Calu3 (cell line): Measurements from ENCODE around the gene OR4D9. TPM values are rescaled to one million over a fixed set of nuclear protein-coding genes. Genes with fewer than 3 reads are reported as not detected.
"Not testable (repeated sequence)": the region's sequence is repeated elsewhere in the genome, so short reads cannot be mapped to it uniquely, and the experiment has no call there.

ENCODE experiments used
- BruUV-seq: library from RNA; stranded (reverse); fragments of 400-500 nt; replicated peaks from 2 replicates; lab custom pipeline; 2021; lab: Mats Ljungman, UMichigan
- CTCF ChIA-PET: fragments of 300-600 bp; sonication (Branson Sonifier 250); formaldehyde crosslinking; loops from one replicate; lab custom pipeline; 2022; ENCODE audit warnings: antibody characterized with exemption; lab: Charles Lee
- DNase-seq: peaks from one replicate; pipeline ENCODE4 v3.0.0; 2022
- H3K27ac Mint-ChIP-seq: one replicate; pipeline ENCODE4 v1.8.0; 2022; ENCODE audit warnings: mixed read lengths; ENCODE audit not compliant: unreplicated experiment
- H3K27me3 Mint-ChIP-seq: one replicate; pipeline ENCODE4 v1.8.0; 2022; ENCODE audit warnings: mixed read lengths; ENCODE audit not compliant: unreplicated experiment
- H3K36me3 Mint-ChIP-seq: one replicate; pipeline ENCODE4 v1.8.0; 2022; ENCODE audit warnings: mild to moderate bottlenecking, moderate library complexity, mixed read lengths; ENCODE audit not compliant: insufficient read depth, unreplicated experiment
- H3K4me1 Mint-ChIP-seq: one replicate; pipeline ENCODE4 v1.8.0; 2022; ENCODE audit warnings: mild to moderate bottlenecking, low read depth, mixed read lengths; ENCODE audit not compliant: unreplicated experiment
- H3K4me3 Mint-ChIP-seq: one replicate; pipeline ENCODE4 v1.8.0; 2022; ENCODE audit warnings: mild to moderate bottlenecking, low read depth, moderate library complexity, mixed read lengths; ENCODE audit not compliant: unreplicated experiment
- H3K9me3 Mint-ChIP-seq: one replicate; pipeline ENCODE4 v1.8.0; 2022; ENCODE audit warnings: low read depth, mixed read lengths; ENCODE audit not compliant: unreplicated experiment
- intact Hi-C: fragments of 100-400 bp; cut with micrococcal nuclease; formaldehyde crosslinking; loops from one replicate; pipeline ENCODE4 v1.10.0; 2022; ENCODE audit not compliant: unreplicated experiment
- total RNA-seq: library from RNA; stranded (reverse); gene quantifications from 2 replicates; pipeline ENCODE4 v1.2.3, GENCODE V29; 2022
- TF ChIP-seq, protein P1 (sequence below): fragments of 200-600 bp; IDR thresholded peaks from one replicate; pipeline ENCODE4 v1.8.0; 2022; ENCODE audit warnings: antibody characterized with exemption; ENCODE audit not compliant: unreplicated experiment

OR4D9 gene
- total RNA-seq, 1 experiment from 2014 or later: not detected

DNA sequence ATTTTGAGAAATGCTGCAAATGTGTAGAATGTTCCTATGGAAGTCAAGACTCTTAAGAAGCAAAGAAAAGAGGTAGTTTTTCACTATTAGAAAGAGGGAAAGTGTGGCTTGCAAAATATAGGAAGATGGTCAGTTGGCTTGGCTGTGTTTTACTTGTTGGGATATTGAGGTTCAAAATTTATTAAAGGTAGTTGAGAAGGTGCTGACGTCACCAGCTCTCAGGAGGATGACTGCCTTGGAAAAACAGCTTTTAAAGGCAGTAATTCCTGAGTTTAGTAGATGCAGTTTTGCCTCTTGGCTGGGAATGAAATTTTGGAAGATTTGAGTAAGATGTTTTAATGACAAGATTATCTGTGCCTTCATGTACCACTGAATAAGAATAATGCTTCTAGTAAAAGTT lies 336 bp downstream of the OR4D9 start:
- CTCF ChIA-PET: no interaction called here

DNA sequence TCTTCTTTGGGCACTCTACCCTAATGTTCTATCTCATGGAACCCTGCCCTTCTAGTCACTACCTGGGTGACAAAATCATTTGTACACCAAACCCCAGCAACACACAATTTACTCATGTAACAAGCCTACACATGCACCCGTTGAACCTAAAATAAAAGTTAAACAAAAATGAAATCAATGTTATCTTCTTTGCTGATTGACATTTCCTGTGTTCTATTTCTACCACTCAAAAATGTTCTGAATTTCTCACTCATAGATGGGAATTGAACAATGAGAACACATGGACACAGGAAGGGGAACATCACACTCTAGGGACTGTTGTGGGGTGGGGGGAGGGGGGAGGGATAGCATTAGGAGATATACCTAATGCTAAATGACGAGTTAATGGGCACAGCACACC lies 8.8 kb downstream of the OR4D9 start:
- CTCF ChIA-PET, H3K4me1 Mint-ChIP-seq, H3K4me3 Mint-ChIP-seq, BruUV-seq, H3K9me3 Mint-ChIP-seq, H3K36me3 Mint-ChIP-seq, intact Hi-C loops, DNase-seq, H3K27ac Mint-ChIP-seq: not testable (repeated sequence)
- peaks cover 40% of the 10 kb centered on the region for H3K27me3 Mint-ChIP-seq

More for the DNA sequence above, 336 bp downstream of the OR4D9 start:
- H3K4me1 Mint-ChIP-seq: no peaks in the 10 kb centered on the region
- no peak overlapping the region for H3K4me3 Mint-ChIP-seq
- H3K27me3 Mint-ChIP-seq: no peaks in the 10 kb centered on the region
- no peaks in the 10 kb centered on the region for H3K36me3 Mint-ChIP-seq
- H3K9me3 Mint-ChIP-seq: no peaks in the 10 kb centered on the region
- intact Hi-C loops: no loop called here
- DNase-seq: no peak
- TF ChIP-seq, protein P1, sequence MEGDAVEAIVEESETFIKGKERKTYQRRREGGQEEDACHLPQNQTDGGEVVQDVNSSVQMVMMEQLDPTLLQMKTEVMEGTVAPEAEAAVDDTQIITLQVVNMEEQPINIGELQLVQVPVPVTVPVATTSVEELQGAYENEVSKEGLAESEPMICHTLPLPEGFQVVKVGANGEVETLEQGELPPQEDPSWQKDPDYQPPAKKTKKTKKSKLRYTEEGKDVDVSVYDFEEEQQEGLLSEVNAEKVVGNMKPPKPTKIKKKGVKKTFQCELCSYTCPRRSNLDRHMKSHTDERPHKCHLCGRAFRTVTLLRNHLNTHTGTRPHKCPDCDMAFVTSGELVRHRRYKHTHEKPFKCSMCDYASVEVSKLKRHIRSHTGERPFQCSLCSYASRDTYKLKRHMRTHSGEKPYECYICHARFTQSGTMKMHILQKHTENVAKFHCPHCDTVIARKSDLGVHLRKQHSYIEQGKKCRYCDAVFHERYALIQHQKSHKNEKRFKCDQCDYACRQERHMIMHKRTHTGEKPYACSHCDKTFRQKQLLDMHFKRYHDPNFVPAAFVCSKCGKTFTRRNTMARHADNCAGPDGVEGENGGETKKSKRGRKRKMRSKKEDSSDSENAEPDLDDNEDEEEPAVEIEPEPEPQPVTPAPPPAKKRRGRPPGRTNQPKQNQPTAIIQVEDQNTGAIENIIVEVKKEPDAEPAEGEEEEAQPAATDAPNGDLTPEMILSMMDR: no peak
- no peak overlapping the region for H3K27ac Mint-ChIP-seq
- BruUV-seq: no TSS peak

DNA sequence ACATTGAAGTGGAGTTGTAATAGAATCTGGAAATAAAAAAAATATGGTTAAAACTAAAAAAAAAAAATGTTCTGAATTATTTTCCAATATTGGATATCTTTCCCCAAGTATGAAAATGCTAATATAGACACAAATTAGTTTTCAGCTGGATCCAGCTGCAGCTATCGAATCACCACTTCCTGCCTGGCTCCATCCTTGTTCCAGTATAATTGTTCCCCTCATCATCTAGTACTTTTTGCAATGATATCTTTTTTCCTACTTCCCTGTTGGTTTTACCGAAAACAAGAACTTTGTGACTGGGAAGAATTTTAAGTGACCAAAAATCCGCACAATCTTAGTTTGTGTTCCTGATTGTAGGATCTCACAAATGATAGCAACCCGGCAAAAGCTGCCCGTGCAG lies 9.4 kb downstream of the OR4D9 start:
- Mint-ChIP-seq H3K27me3 (peaks cover 44% of the 10 kb centered on the region), H3K9me3 (no peaks in the 10 kb centered on the region), H3K27ac (no peak overlapping the region), H3K4me1 (no peaks in the 10 kb centered on the region), H3K4me3 (no peak overlapping the region), H3K36me3 (no peaks in the 10 kb centered on the region)
- no TSS peak for BruUV-seq
- intact Hi-C loops: no loop called here
- CTCF ChIA-PET: no interaction called here
- DNase-seq: no peak
- TF ChIP-seq, protein P1: no peak

DNA sequence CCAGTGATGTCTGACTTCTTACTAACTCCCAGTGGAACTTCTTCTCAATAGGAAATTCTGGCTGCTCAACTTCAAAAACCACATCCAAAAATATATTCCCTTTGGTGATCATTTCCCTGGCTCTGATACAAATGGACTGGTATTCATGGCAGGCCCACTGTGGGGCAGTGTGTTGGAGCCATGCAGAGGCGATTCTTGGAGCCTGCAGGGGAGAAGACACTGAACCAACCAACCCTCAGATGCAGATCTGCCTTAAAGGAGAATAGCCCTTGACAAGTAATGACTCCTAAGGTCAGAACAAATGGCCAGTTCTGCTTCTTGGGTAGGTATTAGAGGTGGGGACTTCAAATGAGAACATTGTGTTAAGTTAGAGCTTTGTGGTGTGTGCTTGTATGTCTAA lies 12.2 kb downstream of the OR4D9 start:
- TF ChIP-seq, protein P1: no peak
- no peak for DNase-seq
- CTCF ChIA-PET: interaction anchor here (0.6 kb wide), 1 partner anchor 303 kb away, joined by 4 read pairs; no protein-coding TSS in a partner anchor
- Mint-ChIP-seq H3K27me3 (peaks cover 37% of the 10 kb centered on the region), H3K27ac (no peak overlapping the region), H3K4me1 (no peaks in the 10 kb centered on the region), H3K9me3 (no peaks in the 10 kb centered on the region), H3K4me3 (no peak overlapping the region), H3K36me3 (no peaks in the 10 kb centered on the region)
- intact Hi-C loops: no loop called here
- no TSS peak for BruUV-seq

DNA sequence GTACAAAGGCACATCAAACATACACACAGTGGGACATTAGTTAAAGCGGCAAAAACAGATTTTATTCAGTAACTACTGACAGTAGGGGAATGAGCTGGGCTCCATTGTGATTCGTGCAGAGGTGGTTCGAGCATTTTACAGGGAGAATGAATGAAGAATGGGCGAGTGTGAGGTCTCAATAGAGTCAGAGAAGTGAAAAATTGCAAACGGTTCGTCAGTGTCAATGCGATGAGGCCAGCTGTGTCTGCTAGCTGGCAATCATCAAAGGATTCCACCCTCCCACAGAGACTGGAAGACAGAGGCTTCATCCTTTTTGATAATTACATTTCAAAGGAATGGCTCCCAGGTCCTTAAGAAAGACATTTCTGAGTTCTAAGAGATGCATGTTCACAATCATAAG lies 17.4 kb downstream of the OR4D9 start:
- Mint-ChIP-seq H3K36me3 (no peaks in the 10 kb centered on the region), H3K27ac (no peak overlapping the region), H3K9me3 (peaks cover 8% of the 10 kb centered on the region), H3K4me3 (no peak overlapping the region), H3K27me3 (peaks cover 32% of the 10 kb centered on the region), H3K4me1 (peaks cover 9% of the 10 kb centered on the region)
- TF ChIP-seq, protein P1: no peak
- no TSS peak for BruUV-seq
- no peak for DNase-seq
- CTCF ChIA-PET: no interaction called here
- intact Hi-C loops: no loop called here
